ENCODE results near the gene DEFB114.
"Not testable (repeated sequence)": the region's sequence is repeated elsewhere in the genome, so short reads cannot be mapped to it uniquely, and the experiment has no call there.

The DEFB114 gene

GRCh38 chr6:49949062-49949461 is 14.9 kb downstream of the DEFB114 start:
- peaks cover 4% of the 10 kb centered on the region for H3K9me3 Mint-ChIP-seq

GRCh38 chr6:49946835-49947234 is 17.1 kb downstream of the DEFB114 start:
- no peaks in the 10 kb centered on the region for H3K27me3 Mint-ChIP-seq (ENCODE audit: low read depth)
- H3K4me3 Mint-ChIP-seq: no peak overlapping the region
- H3K36me3 Mint-ChIP-seq (ENCODE audit: low read depth): no peaks in the 10 kb centered on the region
- no peak overlapping the region for H3K27ac Mint-ChIP-seq
- TF ChIP-seq, protein P1, sequence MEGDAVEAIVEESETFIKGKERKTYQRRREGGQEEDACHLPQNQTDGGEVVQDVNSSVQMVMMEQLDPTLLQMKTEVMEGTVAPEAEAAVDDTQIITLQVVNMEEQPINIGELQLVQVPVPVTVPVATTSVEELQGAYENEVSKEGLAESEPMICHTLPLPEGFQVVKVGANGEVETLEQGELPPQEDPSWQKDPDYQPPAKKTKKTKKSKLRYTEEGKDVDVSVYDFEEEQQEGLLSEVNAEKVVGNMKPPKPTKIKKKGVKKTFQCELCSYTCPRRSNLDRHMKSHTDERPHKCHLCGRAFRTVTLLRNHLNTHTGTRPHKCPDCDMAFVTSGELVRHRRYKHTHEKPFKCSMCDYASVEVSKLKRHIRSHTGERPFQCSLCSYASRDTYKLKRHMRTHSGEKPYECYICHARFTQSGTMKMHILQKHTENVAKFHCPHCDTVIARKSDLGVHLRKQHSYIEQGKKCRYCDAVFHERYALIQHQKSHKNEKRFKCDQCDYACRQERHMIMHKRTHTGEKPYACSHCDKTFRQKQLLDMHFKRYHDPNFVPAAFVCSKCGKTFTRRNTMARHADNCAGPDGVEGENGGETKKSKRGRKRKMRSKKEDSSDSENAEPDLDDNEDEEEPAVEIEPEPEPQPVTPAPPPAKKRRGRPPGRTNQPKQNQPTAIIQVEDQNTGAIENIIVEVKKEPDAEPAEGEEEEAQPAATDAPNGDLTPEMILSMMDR (IDR thresholded peaks at IDR 0.05; ENCODE audit: unreplicated experiment in 3 of 3): no peak
- H3K4me1 Mint-ChIP-seq: no peaks in the 10 kb centered on the region
- H3K9me3 Mint-ChIP-seq: peaks cover 4% of the 10 kb centered on the region

More at GRCh38 chr6:49949062-49949461, 14.9 kb downstream of the DEFB114 start:
- TF ChIP-seq, protein P1 (IDR thresholded peaks at IDR 0.05; ENCODE audit: unreplicated experiment in 3 of 3): no peak
- H3K27ac Mint-ChIP-seq: no peak overlapping the region
- H3K27me3 Mint-ChIP-seq (ENCODE audit: low read depth): no peaks in the 10 kb centered on the region
- no peak overlapping the region for H3K4me3 Mint-ChIP-seq
- H3K4me1 Mint-ChIP-seq: no peaks in the 10 kb centered on the region
- H3K36me3 Mint-ChIP-seq (ENCODE audit: low read depth): no peaks in the 10 kb centered on the region

DNA sequence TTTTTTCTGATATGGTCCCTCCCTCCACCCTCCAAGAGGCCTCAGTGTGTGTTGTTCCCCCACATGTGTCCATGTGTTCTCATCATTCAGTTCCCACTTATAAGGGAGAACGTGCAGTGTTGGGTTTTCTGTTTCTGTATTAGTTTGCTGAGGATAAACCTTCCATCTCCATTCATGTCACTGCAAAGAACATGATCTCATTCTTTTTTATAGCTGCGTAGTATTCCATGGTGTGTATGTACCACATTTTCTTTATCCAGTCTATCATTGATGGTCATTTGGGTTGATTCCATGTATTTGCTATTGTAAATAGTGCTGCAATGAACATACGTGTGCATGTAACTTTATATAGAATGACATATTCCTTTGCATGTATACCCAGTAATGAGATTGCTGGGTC is 19.9 kb downstream of the DEFB114 start:
- not testable (repeated sequence) for H3K4me3 Mint-ChIP-seq; H3K27ac Mint-ChIP-seq; H3K27me3 Mint-ChIP-seq (ENCODE audit: low read depth); H3K36me3 Mint-ChIP-seq (ENCODE audit: low read depth); H3K4me1 Mint-ChIP-seq; H3K9me3 Mint-ChIP-seq

GRCh38 chr6:49939993-49940498 is 23.9 kb downstream of the DEFB114 start:
- Mint-ChIP-seq H3K4me3 (no peak overlapping the region), H3K4me1 (no peaks in the 10 kb centered on the region), H3K36me3 (ENCODE audit: low read depth) (no peaks in the 10 kb centered on the region), H3K9me3 (peaks cover 4% of the 10 kb centered on the region), H3K27ac (no peak overlapping the region), H3K27me3 (ENCODE audit: low read depth) (no peaks in the 10 kb centered on the region)
- TF ChIP-seq, protein P1 (IDR thresholded peaks at IDR 0.05; ENCODE audit: unreplicated experiment in 3 of 3): no peak

DNA sequence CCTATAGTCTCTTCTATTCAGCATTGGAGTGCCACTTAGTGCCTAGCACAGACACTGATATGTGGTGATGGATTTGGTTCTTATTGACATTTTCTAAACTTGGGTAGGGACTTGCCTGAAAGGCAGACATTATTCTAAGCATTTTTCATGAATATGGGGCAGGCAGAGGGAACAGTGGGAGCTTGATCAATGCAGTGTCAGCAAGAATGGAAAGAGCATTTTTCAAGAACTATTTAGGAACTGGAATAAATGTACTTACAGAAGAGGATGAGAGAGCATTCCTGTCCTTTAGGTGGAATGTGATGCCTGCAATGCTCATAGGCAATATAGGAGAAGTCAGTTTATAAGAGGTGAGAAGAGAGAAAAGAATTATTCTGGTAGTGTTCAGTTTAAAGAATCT is 26.2 kb downstream of the DEFB114 start:
- TF ChIP-seq, protein P1 (IDR thresholded peaks at IDR 0.05; ENCODE audit: unreplicated experiment in 3 of 3): no peak
- Mint-ChIP-seq H3K27ac (no peak overlapping the region), H3K9me3 (no peaks in the 10 kb centered on the region), H3K4me1 (no peaks in the 10 kb centered on the region), H3K4me3 (no peak overlapping the region), H3K36me3 (ENCODE audit: low read depth) (no peaks in the 10 kb centered on the region), H3K27me3 (ENCODE audit: low read depth) (no peaks in the 10 kb centered on the region)

DNA sequence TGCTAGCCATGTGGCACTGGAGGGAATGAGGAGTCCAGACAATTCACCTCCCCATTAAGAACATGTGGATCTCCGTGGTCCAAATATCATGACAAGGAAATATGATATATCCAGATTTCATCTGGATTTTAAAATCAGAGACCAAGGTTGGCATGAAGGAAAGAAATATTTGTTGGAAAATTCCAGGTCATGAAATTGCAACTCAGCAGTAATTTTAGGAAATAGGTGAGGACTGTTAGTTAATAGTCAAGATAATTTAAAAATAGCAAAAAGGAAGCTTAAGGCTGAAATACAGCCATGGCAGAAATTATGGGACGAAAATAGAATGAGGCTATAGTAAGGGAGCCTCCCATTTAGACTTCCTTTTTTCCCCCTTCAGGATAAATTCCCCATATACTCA is 26.9 kb downstream of the DEFB114 start:
- H3K4me3 Mint-ChIP-seq: no peak overlapping the region
- H3K27me3 Mint-ChIP-seq (ENCODE audit: low read depth): no peaks in the 10 kb centered on the region
- H3K36me3 Mint-ChIP-seq (ENCODE audit: low read depth): no peaks in the 10 kb centered on the region
- H3K9me3 Mint-ChIP-seq: no peaks in the 10 kb centered on the region
- H3K27ac Mint-ChIP-seq: no peak overlapping the region
- TF ChIP-seq, protein P1 (IDR thresholded peaks at IDR 0.05; ENCODE audit: unreplicated experiment in 3 of 3): no peak
- no peaks in the 10 kb centered on the region for H3K4me1 Mint-ChIP-seq

Data from nephron (organoid).